Anterior cingulate cortex (tissue), 58 donors: Measurements from ENCODE around the gene CFAP54.
"Not testable (repeated sequence)": the region's sequence is repeated elsewhere in the genome, so short reads cannot be mapped to it uniquely, and the experiment has no call there.

Experiments used
- DNase-seq, 58 donors: peaks; one replicate each; lab custom pipeline; 2025; lab: John Stamatoyannopoulos, UW

The CFAP54 gene

DNA sequence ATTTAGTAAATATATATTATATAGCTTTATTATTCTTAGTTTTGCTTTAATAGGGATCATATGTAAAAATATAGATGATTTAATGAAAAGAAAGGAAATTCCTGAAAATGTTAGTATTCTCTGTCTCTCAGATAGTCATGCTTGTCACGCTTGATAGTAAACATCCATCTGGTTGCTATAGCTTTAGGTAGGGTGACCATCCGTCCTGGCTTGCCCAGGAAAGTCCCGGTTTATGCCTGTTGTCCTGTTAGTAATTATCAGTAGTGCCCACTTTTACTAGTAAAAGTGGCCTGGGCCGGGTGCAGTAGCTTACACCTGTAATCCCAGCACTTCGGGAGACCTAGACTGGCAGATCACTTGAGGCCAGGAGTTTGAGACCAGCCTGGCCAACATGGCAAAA lies 23.8 kb downstream of the CFAP54 start:
- DNase-seq = no peak

DNA sequence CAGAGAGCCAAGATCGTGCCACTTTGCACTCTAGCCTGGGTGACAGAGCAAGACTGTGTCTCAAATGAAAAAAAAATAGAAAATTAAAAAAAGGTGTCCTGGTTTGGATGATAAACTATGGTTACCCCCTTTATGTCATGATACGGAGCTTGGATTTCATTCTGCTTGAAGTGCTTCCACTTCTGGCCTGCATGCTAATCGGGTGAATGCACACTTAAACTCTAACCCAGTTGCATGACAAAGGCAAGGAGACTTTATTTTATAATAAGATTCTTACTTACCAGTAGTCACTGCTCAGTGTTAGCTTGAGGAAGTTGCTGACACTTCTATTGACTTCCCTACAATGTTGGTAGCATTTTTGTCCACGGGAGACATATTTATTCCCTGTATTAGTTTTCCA lies 24.3 kb downstream of the CFAP54 start:
- DNase-seq = no peak

DNA sequence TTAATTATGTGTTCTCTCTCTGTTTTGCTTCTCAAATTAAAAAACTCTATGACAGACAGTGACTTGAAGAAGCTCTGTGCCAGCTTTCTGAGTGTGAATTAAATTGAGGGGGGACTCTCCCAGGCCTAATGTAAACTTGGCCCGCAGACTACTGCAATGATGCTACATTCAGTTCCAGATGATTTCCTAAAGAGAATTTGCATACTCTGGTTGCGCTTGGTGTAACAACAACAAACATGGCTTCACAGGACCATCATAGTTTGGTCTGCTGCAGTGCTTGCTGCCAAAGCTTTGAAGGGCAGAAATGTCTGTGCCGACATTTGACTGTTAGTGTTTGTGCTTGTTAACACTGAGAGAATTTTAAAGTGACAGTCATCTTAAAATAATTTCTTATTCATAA lies 25.0 kb downstream of the CFAP54 start:
- DNase-seq = no peak

DNA sequence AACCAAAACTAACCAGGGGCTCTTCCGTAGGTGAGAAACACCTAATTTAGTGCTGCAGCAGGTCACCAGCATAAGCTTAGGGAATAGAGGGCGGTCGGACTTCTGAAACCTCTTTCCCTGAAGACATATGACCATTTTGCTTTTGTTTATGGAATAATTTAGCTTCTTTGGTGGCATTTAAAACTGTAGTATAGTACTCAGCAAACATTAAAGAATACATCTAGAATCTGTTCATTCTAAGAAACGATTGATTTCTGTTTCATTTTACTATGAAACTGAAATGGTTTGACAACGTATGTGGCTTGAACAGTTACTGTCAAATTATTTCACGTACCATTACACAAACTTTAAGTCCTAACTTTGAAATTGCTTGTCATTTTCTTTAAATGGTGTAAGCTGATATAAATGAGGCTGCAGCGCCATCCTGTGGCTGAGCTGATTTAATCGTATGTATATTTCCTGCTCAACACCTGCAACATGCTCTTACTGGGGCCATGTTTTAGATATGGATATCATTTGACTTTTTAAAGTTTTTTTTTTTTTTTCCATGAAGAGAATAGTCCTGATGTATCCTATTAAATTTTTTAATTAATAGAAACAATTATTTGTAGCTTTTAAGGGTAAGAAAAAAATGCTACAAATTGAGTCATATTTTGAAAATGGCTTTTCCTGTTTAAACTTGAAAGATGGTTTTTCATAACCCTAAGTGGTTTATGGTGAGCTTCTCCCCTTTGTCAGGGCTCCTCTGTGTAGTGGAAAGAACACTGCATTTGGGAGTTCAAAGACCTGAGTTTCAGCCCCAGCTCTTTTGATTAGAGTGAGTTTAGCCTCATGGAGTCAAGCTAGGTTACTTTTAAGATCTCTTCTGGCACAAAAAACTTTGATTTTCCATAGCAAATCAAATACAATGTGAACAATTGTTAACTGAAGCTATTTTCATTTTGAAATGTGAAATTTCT lies 27.4 kb downstream of the CFAP54 start:
- DNase-seq = peak in 52 of 58 donors; percentile 1 to 84 (median 30)

DNA sequence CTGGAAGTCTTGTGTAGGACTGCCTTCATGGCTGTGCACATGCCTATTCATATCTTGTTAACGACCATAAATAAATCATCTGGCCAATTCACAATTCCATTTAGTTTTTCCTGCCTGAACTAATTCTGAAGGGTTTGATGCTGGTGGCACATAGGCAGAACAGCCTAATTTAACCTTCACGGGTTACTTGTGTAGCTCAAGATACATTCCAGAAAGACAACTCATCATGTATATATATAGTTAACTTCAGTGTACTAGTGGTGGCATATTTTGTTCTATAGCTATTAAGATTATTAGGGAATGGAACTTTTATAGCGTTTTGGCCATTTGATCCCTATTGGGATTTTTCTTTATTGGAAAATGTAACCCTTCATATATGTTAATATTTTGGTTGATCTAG lies 31.4 kb downstream of the CFAP54 start:
- DNase-seq = no peak

DNA sequence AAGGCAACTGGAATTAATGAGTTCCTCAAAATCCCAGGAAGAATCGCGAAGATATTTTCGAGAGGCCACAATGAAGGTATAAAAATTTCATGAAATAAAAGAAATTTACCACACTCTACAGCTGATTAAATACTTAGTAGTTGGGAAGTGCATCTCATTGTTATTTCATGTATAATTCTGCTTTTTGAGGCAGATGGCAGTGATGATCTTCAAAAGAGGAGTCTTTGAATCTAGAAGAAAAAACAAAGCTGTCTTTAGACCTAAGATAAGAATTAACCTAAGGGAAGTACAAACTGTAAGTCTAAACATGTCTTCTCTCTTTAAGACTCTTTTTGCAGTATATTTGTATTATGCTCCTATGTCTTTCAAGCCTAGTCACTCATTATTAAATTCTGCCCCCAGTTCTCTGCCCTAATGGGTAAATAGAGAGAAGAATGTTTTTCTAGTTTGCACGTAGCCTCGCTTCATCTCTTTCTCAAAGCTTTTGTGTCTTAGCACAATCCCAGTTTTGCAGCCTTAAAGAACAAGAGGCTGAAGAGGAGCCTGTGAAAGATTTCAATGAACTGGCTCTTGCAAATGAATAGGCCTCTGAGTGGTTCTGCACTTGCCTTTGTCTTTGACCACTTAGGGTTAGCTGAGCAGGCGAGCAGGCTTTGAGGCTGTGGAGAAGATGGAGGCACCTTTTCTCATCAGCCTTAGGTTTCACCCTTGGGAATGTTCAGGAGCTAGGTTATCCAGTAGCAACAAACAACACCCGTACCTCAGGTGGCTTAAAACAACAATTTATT lies 32.7 kb downstream of the CFAP54 start:
- no peak for DNase-seq

DNA sequence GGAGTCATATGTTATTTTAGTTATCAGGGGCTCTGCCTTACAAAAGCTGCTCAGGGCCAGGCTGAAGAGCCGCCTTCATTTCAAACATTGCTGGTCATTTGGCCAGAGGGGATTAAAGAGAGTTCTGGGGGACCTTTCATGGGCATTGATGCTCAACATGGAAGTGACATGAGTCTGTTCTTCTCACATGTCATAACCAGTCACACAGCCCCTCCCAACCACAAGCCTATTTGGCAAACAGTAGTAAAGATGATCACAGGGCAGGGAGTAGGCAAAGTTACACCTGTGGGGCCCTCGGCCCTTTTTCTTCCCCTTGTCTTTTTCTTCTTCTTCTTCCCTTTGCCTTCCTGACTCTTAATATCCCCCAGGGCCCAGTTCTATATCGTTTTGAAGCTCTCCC lies 33.3 kb downstream of the CFAP54 start:
- DNase-seq = no peak

DNA sequence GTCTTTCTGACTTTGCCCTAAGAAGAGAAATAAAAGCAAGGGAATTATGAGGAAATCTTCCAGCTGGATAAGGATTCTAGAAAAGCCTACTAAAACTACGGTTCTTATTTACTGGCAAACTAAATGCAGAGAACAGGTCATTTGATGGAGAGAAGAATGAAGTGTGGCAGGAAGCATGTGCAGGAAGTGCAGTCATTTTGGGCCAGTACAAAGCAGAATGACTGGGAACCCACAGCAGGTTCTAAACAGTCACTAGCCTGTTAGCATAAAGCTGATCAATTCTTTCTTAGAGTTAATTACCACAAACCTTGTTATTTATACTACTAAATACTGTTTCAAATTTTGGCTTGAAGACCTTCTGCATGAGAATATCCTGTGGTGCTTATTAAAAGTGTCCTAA lies 36.7 kb downstream of the CFAP54 start:
- DNase-seq = no peak

DNA sequence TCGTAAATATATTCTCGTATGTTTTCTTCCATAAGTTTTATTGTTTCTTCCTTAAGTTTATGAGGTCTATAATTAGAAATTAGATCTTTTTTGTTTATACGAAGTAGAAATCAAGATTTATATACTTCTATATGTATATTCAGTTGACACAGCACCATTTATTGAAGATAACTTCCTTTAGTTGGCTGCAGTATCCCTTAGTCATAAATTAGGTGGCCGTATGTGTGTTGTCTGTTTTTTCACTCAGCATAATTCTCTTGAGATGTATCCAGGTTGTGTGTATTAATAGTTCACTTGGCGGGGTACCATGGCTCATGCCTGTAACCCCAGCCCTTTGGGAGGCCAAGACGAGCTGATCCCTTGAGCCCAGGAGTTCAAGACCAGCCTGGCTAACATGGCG lies 40.5 kb downstream of the CFAP54 start:
- DNase-seq = no peak

DNA sequence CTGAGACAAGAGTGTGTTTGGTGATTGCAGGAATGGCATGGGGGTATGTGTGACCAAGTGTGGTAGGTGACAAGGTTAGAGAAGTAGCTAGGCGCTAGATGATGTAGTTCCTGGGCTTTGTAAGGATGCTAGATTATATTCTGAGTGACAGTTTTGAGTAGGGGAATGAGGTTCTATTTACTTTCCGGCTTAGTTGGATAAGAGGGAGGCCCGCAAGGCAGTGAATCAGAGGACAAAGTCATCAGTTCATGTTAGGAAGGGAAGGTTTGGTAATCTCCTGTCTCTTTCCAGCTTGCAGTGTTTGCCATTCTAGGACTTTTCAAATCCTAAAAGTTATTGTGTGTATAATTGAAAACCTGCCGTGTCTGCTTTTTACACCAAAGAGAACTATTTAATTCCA lies 45.0 kb downstream of the CFAP54 start:
- no peak for DNase-seq

DNA sequence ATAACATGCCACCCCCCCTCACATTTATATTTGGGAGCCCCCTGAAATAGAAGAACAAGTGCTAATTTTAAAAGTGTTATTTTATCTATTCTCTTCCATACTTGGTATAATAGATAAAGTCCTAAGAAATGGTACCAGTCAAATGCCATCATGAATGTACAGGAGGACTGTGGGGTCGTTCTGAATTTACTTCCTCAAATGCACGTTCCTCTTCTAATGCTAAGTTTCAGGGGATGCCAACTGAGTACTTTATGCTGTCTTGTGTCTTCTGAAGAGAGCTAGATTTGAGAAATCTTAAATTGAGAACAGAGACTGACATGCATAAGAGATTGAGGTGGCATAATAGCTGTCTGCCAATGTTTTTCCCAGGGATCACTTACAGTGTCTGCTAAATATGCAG lies 59.0 kb downstream of the CFAP54 start:
- DNase-seq = no peak

DNA sequence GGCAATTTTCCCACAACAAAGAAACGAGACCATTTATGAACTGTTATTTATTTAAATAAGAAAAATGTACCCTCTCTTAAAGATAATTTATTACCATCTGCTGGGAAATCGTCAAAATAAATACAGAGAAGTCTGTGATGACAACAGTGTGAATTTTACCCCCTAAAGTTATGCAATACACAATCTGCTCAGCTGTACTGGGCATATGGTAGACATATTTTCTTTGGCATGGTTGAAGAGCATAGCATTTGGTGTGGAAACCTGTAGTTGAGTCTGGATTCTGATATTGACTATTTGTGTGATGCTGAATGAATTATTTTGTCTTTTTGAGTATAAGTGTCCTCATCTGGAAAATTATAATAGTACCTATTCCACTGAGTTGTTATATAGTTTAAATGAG lies 60.0 kb downstream of the CFAP54 start:
- DNase-seq = peak in 1 of 58 donors; percentile 2

DNA sequence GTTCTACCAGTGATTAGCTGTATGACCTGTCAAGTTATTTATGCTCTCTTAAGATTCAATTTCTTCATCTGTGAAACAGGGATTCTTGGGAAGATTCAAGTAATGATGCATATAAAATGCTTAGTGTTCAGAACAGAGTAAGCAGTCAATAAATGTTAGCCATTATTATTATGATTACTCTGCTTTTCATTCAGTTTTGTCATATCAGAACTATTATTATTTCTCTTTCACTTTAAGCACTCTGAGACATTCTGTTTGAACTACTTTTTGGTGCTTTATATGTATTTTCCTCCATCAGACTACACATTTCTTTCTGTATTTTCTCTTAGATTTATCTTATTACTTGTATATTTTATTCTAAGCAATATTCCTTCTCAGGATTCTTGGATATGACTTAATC lies 81.2 kb downstream of the CFAP54 start:
- no peak for DNase-seq

DNA sequence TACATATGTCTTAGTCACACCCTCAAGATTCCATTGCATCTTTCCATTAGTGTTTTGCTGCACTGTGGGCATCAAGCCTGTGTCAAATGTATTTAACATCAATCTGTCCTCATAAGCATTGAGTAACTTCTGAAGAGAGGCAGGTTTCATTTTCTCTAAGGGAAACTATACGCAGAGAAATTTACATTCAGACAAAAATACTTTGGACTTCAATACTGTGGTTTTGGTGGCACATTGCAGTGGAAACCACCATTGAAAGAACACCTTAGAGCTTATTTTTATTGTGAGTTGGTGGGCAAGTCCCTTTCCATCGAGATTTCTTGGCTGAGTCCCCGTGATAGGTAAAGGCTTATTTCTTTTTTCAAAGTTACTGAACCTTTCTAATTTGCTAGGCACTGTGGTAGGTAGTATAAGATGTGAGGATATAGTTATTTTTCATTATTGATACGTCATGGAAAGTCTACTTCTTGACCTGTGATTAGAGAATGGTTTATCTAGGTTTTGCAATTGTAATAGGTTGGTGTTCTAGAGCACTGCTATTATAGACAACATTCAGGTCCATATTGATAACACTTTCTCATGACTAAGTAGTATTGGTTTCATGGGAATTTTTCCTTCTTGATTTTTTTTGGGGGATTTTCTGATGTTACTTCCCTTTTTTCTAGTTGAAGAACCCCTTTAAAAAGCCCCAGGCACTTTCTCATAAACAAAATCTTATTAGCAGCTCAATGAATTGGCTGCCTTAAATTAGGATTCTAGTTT lies 81.9 kb downstream of the CFAP54 start:
- no peak for DNase-seq

DNA sequence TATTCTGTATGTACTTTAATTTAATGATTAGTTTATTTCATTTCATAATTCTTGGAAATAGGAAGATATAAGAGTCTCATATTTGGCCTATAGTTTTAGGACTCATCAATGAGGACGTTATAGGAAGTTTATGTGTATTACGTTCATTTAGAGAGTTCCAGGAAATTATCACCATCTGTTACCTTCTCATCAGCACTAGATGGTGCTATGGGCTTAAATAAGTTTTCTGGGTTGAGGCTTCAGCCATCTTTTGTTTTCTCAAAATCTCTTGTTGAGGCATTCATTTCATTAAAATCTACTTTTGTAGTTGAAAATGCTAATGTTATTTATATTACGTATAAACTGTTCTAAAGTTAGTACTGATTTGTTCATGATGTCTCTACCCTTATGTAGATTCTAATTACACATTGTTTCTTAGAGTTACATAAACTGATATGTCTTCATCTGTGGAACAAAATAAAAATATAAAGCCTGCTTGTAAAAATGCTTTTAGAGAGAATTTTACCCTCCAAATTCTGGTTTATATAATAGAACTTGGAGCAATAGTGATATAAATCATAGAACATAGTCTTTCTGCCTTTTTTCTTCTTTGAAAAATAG lies 89.2 kb downstream of the CFAP54 start:
- peak in 2 of 58 donors; percentile 4 to 34 for DNase-seq

DNA sequence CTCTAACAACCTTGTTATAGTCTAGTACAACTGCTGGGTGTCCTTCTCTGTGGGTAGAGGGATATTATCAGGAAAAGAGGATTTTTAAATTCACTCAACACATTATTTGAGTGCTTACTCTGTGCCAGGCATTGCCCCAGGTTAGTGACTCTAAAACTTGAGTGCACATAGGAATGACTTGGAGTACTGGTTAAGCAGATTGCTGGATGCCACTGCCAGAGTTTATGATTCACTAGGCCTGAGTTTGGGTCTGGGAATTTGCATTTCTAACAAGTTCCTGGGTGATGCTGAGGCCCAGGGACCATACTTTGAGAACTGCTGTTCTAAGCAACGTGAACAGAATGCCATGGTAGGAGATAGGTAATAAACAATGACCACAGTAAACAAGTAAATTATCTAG lies 96.6 kb downstream of the CFAP54 start:
- no peak for DNase-seq

DNA sequence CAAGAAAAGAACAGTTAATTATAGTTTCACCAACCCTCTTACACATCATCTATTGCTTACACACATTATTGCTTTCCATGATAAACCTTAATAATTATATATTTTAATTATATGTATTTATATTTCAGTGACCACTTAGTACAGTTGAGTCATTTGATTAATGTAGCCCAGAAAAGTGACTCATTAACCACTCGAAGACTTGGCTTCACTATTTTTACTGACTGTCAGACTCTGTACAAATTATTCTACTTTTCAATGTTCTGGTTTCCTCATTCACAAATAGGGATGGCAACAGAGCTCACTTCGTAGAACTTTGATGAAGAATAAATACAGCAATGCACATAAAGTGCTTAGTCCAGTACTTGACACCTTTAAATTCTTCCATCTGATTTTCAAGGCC lies 98.3 kb downstream of the CFAP54 start:
- no peak for DNase-seq

DNA sequence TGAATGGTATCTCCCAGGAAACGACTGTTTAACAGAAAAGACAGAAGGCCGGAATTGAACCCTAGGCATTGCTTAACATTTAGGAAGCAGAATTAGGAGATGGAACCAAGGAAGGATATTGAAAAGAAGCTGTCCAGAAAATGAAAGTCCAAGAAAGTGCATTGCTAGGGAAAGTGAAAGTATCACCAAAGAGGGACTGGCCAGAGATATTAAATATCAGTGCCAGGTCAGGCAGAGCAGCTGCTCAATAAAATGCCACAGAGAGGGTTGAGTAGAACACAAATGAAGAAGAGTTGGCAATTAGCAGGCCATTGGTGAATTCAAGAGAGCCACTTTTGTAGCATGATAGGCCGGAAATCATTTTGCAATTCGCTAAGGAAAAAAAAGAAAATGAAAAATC lies 101.6 kb downstream of the CFAP54 start:
- DNase-seq = no peak

DNA sequence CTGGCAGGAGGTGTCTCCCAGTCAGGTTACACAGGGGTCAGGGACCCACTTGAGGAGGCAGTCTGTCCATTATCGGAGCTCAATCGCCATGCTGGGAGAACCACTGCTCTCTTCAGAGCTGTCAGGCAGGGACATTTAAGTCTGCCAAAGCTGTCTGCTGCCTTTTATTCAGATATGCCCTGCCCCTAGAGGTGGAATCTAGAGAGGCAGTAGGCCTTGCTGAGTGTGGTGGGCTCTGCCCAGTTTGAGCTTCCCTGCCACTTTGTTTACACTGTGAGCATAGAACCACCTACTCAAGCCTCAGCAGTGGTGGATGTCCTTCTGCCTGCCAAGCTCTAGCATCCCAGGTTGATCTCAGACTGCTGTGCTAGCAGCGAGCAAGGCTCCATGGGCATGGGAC lies 115.0 kb downstream of the CFAP54 start:
- not testable (repeated sequence) for DNase-seq

DNA sequence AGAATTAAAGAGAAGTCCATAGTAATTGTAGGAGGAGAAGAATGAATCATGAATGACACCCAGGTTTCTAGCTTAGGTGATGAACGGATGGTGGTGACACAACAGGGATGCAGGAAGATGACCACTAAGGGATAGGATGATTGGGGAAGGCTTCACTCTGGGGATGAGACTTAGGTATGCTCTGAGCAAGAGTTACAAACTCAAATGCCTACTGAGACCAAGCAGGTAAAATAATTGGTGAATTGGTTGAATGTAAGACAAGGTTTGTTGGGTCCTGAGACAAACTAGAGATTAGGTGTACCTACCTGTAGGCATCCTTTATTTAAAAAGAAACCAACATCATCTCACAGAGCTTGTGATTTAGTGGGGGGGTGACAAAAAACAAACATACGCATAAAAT lies 116.3 kb downstream of the CFAP54 start:
- no peak for DNase-seq

DNA sequence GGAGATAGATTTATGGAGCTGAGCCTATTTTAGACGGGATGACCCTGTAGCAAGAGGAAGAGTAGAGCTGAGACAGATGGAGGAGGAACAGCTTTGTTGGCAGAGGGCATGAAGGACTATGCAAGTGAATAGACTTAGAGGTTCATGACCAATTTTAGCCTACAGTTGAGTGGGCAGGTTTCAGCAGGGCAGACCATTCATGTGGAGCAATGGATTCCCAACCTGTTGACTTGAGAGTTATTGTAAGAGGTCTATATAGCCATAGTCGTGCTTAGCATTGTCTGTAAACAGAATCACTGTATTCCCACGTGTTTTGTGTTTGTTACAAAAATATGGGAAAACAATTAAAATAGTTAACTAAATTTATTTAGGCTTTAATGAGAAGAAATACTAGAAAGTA lies 116.8 kb downstream of the CFAP54 start:
- no peak for DNase-seq
